ENCODE results near the gene ZNF385B.

ZNF385B gene

DNA sequence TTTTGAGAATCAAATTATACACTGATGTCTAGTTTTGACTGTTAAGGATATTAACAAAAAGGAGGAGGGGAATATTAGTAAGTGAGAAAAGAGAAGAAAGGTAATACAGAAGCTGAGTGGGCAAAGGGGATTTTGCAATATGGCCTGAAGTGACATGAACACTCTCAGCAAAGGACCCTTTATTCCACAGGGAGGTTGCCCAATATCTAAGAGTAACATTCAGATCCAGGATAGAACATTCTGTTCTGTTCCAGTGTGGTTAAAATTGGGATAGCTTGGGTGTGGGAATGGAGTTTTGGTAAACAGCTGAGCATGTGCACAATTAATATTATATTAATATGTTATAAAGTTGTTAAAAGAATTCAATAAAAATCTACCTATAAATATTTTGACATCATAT is 120.1 kb downstream of the ZNF385B start:
- no peak for DNase-seq

DNA sequence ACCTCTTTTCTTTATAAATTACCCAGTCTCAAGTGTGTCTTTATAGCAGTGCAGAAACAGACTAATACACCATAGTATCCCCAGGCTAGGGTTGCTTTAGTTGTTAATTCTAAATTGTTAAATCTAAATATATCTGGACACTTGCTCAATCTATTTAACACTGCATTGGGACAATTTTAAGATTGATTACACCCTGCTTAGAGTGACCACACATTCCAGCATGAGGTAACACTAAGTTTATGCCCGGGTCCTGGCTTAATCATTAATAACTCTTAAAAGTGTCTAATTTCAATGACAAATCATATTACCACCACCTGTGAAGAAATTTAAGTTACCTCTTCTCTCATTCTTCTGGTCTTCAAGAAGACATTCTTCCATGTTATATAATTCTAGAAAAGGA is 131.4 kb downstream of the ZNF385B start:
- no peak for DNase-seq

DNA sequence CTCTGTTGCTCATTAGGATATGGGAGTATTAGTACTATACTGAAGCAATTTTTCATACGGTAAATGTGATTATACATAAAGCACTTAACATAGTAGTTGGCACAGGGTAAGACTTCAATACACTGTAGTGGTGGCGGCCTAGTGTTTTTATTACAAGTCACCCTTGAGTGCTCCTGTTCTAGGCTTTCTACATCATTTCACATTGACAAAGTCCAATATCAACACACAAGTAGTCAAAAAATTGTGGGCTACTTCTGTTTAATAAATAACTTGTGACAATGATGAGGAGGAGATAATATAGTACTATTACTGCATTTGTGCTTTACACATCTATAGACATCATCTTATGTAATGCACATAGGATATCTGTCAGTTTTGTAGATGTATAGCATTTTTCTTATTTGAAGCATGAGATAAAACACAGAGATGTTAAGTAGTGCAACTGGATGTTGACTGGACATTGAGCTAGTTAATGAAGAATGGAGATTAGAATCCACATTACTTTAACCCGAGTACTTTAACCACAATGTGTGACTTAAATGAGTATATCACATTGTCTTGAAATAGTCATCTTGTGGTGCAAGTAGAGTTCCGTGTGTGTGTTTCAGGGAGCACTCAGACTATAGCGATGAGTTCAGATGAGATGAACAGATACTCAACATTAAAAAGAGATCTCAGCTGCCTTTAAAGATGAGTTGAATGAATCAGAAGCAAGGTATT is 134.8 kb downstream of the ZNF385B start:
- DNase-seq, result no peak

DNA sequence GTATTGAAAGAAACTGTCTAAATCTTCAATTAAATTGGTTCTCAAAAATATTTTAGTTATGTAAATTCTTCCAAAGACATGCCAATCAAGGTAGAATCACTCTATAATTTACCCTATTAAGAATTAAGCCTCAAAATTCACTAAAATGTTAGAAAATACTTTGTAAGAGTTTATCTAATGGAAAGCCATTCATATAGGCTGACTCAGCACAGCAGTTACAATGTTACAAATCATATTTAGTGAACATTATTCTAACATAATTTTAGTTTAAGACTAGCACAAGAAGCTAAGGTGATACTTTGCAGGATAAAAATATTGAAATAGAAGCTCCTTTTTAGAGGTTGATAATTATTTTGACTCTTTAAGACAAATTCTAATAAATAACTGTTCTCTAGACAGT is 137.0 kb downstream of the ZNF385B start:
- no peak for DNase-seq

DNA sequence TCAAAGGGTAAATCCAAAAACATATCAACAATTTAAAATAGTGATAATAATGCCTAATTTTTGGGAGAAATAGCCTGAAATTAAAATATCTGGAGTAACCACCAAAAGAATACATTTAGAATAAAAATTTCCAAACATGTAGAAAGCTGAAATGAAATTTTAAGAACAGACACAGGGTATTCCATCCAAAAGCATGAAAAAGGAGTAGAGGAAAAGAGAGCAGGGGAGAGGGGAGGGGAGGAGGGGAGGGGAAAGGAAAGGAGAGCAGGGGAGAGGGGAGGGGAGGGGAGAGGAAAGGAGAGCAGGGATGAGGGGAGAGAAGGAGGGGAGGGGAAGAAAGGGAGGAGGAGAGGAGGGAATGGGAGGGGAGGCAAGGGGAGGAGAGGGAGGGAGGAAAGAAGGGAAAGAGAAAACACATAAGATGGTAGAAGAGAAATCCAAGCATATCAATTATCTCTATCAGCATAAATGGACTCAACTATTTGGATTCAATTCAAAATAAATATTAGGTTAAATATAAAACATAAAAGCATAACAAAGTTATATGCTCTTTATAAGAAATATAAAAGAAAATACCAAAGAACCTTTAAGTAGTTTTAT is 141.1 kb downstream of the ZNF385B start:
- no peak for DNase-seq

DNA sequence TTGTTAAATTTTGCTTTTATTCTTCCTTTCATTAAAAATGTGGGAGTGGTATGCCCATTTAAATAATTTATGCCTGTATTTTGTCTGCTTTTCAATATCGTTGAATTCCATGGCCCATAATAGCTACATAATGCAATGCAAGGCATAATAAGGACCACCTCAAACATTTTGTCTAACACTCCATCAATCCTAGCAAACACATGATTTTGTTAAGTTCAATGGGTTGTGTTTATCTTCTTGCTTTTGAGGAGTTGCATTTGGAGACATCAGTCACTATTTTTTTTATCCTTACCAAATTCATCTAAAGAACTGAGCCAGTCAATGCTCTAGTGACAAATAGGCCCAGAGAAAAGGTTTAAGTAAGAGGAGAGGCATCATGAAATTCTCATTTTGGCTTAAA is 145.5 kb downstream of the ZNF385B start:
- no peak for DNase-seq

DNA sequence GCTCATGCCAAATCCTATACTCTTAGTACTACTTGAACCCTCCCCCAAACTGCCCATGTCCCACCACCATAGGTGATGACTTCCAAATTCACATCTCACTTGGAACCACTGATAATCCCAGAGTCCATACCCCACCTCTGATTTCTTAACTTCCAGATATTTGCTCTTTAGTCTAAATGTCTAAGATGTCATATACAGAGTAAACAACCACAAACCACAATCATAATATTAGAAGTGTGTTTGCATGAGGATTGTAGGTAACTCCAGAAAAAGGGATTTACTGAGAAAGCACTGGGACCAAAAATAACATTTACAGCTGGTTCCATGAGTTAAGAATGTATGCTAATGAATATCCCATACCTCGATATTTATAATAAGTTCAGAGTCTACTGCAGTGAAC is 146.2 kb downstream of the ZNF385B start:
- no peak for DNase-seq

DNA sequence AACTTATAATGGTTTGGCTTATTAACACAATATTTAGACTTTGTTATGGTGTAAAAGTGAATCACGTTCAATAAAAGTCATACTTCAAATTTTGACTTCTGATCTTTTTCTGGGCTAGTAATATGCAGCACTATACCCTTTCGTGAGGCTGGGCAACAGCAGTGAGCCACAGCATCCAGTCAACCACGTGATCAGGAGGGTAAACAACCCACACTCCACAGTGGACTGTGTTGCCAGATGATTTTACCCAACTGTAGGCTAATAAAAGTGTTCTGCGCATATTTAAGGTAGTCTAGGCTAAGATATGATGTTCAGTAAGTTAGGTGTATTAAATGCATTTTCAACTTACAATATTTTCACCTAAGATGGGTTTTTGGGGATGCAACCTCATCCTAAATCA is 148.6 kb downstream of the ZNF385B start:
- no peak for DNase-seq

DNA sequence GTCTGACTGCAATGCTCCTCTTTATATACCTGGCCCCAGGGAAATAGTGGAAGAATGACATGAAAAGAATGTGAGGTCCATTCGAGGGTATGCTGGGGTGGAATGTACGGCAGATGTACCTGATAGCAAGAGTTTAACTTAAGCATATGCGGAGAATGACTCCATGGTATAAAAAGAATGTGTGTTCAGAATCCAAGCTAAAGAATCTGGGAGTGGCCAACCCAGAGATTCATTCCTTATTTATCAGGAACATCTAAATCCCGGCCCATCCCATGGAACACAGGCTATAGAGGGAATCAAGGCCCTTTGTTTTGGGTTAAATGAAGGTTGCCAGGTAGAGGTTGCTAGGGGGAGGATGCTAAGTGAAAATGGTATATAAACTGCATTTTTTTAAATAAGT is 150.0 kb downstream of the ZNF385B start:
- no peak for DNase-seq

DNA sequence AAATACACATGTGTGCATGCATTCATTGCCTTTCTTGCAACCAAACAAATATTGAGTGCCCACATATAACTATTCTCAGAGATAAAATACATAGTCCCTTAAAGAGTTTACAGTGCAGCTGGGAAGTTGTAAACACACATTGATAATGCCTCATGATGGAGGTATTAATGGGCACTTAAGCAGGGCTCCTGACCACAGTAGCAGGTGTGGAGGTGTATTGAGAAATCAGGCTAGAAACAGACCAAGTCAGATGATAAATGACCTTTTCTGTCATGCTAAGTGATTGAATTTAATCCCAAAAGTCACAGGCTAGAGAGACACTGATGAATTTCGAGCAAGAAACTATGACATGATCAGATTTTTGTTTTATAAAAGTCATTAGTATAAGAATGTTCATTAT is 157.7 kb downstream of the ZNF385B start:
- no peak for DNase-seq

DNA sequence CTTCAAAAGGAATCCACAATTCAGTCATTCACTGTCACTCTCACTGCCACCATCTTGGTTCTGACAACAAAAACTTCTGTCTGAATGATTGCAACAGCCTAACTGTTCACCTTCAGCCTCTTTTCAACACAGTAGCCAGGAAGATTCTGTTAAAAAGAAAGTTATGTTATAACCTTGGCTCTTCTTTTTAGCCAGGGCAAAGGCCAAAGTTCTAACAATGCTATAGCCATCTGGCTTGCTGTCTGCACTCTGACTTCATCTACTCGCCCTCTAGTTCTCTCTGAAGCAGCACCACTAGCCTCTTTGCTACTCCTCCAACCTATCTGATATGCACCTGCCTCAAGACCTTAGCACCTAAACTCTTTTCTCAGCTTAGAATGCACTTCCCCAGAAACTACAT is 158.5 kb downstream of the ZNF385B start:
- no peak for DNase-seq

DNA sequence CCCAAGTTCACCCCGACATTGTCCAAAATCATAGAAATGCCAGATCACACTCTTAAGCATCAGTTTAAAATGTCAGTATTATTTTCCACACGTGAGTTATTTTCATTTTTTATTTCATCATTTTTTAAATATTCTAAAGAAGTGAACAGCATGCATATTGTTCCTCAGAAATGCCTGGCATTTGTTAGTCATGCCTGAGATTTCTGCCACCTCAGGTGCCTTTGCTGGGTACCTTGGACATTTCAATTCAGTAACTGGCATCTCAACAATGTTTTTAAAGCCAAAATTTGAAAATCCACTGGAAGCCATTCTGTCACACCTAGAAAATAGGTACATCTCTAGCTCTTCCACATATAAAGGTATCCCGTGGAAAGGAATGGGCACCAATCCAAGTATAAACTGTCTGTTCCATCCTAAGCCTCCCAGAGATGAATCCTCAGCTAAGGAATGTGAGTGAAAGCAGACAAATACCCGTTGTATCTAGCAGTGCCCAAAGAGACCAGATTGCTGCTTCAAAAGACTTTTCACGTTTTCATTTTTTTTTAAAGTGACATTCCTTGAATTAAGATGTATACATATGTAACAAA is 159.8 kb downstream of the ZNF385B start:
- DNase-seq, result no peak

DNA sequence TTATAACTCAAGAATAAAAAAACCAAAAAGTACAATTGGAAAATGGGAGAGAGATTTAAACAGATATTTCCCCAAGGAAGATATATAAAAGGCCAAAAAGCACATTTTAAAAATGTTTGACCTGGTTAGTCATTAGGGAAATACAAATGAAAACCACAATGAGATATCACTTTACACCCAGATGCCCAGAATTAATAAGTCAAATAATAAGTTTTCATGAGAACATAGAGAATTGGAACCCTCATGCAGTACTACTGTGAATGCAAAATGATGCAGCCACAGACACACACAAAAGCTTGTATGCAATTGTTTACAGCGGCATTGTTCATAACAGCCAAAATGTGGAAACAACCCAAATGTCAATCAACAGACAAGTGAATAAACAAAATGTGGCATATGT is 165.9 kb downstream of the ZNF385B start:
- no peak for DNase-seq

DNA sequence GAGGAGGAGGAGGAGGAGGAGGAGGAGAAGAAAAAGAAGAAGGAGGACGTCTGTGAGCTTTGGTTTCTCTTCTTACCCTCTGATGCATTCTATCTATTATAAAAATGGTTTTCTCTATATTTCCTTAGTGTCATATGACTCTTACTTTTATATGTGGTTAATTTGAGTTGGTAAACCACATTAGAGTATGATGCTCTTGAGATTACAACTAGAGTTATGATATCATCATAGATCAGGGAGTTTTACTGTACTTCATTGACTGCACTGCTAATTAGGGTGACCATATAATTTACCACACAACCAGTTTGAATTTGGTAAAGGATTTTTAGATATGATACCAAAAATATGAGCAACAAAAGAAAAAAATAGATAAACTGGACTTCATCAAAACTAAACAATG is 166.4 kb downstream of the ZNF385B start:
- DNase-seq, result no peak

DNA sequence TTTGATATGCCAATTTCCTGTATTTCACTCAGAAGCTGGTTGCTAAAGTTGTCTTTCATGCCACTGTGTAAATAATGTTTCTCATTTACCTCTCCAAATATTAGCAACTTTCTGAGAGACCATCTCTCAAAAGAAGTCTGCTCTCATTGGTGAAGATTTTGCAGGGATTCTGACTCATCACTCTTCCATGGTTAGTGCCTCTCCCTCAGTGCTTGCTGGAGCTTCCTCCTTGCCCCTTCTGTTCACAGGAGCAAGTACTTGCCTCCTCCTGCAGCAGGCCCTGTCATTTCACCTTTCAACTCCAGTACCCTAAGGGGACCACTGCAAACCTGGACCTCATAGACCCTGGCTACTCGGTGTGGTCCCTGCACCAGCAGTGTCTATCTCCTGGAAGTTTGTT is 168.8 kb downstream of the ZNF385B start:
- DNase-seq, result no peak

DNA sequence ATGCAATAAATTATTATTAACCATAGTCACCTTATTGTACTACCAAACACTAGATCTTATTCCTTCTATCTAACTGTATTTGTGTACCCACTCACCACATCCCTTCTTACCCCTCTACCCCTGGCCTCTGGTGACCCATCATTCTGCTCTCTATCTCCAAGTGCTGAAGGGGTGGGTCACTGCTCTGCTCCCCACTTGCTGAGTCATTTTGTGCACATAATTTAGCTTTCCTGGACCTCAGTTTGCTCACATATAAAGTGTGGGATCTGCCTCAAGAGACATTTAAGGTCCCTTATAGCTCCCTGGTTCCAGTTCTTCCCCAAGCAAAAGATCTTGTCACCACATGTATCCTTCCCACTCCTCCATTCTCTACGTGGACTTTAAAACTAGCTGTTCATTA is 169.4 kb downstream of the ZNF385B start:
- DNase-seq, result no peak

DNA sequence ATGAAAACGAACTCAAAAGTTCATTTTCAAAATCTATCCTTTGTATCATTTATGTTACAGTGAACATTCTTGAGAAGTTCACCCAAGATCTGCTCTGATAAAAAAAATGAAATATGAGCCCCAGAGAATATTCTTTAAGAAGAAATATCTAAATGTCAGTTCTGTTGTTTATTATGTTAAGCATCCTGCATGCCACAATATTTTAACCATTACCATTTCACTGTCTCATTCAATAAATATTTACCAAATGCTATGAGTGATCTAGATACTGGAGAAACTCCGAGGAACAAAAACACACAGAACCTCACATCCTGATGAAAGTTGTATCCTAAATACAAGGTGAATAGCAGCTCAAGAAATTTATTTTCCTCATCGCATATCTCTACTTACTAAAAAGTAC is 170.2 kb downstream of the ZNF385B start:
- DNase-seq, result no peak

DNA sequence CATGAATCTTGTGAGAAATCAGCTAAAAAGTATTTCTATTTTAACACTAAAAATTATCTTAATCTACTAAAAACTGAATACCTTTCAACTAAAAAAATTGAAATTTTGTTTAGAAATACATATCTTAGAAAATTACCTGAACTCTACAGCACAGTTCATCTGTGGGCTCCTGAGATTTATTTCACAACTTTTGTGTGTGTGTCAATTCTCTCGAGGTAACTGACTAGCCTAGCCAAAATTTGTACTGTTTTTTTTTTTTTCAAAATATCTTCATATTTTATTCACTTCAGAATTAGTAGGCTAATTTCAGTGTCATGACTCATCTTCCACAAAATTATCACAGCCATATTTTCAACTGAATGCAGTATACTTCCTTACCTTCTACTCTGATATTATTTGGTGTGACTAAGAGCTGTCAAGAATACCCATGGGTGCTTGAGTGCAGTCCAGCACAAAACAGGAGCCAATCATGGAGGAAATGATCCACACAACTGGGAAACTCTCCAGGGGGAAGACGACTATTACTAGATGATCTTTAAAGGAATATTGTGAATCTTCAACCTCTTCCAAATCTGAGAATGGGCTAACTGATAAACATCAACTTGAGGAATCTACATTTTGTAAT is 174.6 kb downstream of the ZNF385B start:
- no peak for DNase-seq

DNA sequence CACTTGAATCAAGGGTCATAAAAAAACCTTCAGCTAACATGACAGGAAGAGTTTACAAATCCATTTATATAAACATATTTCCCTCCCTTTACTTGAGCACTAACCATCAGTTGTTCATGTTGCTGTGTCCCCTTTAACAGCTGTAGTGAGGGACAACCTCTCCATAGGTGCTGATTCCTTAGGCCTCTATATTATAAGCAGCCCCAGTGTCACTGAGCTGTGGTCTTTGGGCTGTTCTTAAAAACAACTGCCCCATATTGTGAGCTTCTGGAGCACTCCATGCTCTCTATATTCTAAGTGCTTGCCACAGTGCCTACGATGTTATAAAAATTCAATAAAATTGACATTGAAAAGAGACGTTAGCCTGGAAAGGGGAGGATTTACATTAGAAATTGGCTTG is 175.3 kb downstream of the ZNF385B start:
- no peak for DNase-seq

DNA sequence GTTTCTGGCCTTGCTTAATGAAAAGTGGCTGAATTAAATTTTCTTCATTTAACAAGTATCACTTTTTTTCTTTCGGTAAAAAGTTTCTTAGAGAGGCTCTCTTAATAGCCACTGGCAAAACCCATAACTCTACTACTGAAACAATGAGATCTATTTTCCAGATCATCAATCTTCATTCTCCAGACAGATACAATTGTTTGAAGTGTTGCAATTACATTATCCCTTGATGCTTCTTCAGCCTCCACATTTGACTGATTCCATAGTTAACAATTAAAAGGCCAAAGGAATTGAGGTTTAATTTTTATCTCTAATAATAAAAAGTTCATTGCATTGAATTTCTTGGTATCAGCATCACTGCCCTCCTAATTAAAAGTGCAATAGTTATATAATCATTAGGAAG is 176.3 kb downstream of the ZNF385B start:
- no peak for DNase-seq

DNA sequence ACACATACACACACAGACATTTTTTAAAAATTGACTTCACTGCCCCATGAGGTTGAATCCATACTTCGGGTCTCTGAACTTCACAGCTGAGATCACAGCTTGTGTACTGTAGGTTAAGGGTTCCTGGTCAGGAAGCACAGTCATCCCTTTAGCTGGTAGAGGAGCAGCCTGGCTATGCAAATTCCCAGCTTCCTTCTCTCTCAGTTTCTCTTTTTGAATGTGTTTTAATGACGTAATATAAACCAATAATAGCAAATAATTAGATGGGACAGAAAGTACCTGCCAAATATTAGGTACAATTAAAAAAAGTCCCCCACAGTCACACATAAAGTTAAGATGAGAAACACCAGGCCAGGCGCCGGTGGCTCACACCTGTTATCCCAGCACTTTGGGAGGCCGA is 178.7 kb downstream of the ZNF385B start:
- DNase-seq, result no peak

DNA sequence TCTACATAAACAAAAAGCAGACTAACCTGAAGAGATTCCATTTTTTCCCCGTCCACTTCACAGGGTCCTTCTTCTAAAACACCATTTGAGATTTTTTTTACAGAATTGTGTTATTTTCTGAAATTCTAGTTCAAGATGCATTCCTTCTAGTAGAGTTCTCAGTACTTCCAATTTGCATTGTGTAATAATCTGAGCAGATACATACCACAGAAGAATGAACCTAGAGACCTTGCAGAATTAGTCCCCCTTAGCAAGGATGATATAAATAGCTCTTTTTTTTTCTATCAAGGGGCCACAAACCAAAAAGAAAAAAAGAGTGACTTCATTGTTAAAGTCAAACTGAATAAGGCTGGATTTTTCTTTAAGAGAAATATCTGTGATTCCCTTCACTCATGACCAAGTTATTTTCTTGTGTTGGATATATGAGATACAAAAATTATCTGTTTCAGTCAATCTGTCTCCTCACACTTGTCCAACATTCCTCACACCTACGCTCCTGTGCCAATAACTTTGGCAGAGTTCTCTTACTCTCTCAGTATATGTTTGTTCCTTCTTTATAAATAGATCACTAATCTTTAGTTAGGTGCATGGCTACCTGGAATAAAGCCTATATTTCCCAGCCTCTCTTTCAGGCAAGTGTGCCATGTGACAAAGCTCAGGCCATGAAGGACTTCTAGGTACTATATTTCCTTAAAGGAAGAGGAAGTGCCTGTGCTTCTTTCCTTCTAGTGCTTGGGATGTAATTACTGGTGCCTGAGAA is 183.5 kb downstream of the ZNF385B start:
- no peak for DNase-seq

DNA sequence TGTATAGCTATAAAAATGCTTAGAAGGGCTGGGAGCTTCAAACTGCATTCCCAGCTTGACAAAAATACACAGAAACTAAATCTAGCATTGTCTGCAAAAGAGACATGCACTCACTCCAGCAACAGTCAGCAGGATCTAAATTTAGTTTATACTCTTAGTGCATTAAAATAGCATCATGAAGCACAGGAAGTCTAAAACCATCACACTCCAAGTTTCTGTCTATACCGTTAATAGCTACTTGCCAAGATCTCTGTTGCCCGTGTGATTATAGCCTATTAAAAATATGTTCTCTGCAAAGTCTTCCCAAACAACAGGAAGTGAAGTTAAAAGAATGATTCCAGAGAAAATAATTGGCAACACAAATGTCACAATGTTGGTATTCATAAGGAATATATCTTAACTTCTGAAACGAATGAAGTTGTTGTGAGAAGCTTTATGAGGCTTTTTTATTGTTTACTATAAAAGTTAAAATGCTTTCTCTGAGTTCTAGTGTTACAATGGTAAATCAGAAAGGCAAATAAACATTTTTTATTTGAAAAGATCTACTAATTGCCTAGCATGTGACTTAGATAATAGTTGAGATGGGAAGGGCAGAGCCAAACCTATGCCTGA is 184.2 kb downstream of the ZNF385B start:
- no peak for DNase-seq
